B cell (primary cell): ENCODE results near the gene KRTAP4-3.

Experiments used
- EZH2 ChIP-seq: IDR thresholded peaks from 2 replicates; pipeline ENCODE4 v1.6.1; 2012; ENCODE audit warnings: borderline replicate concordance, low read depth, mild to moderate bottlenecking, moderate library complexity, low read length; ENCODE audit not compliant: insufficient read depth, poor library complexity, severe bottlenecking
- TF ChIP-seq, protein P1 (sequence below): fragments of 200-600 bp; IDR thresholded peaks from one replicate; pipeline ENCODE4 v1.8.0; 2022; ENCODE audit warnings: antibody characterized with exemption, mild to moderate bottlenecking

DNA sequence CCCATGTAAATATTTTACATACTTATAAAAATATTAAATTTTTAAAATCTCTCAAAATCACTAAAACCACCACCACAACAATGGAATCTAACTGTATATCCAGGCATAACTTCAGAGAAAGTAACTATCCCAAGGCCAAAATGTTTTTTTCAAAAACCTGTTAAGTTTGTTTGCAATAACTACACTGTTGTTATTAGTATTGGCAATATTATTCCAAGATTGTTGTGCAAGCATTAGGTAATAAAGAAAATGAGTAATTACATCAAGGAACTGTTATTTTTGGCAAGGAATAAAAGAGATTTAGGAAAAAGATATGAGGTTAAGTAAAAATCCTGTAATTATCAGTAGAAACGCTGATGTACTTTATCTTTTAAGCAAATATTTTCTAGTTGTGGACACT lies 40.6 kb downstream of the KRTAP4-3 start:
- TF ChIP-seq, protein P1, sequence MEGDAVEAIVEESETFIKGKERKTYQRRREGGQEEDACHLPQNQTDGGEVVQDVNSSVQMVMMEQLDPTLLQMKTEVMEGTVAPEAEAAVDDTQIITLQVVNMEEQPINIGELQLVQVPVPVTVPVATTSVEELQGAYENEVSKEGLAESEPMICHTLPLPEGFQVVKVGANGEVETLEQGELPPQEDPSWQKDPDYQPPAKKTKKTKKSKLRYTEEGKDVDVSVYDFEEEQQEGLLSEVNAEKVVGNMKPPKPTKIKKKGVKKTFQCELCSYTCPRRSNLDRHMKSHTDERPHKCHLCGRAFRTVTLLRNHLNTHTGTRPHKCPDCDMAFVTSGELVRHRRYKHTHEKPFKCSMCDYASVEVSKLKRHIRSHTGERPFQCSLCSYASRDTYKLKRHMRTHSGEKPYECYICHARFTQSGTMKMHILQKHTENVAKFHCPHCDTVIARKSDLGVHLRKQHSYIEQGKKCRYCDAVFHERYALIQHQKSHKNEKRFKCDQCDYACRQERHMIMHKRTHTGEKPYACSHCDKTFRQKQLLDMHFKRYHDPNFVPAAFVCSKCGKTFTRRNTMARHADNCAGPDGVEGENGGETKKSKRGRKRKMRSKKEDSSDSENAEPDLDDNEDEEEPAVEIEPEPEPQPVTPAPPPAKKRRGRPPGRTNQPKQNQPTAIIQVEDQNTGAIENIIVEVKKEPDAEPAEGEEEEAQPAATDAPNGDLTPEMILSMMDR: no peak
- TF ChIP-seq EZH2: no peak
